Fibroblast of villous mesenchyme (primary cell): ENCODE measurements around the gene LPCAT1. TPM values are rescaled to one million over a fixed set of nuclear protein-coding genes. Genes with fewer than 3 reads are reported as not detected.

Experiments used
- DNase-seq: peaks from one replicate; pipeline ENCODE4 v3.0.0-alpha.2; 2010; ENCODE audit warnings: low read depth
- H3K4me3 ChIP-seq: 2 replicates; pipeline ENCODE4 v1.5.1; 2011; ENCODE audit warnings: low read depth, mild to moderate bottlenecking, low read length
- CTCF ChIP-seq: IDR thresholded peaks from 2 replicates; pipeline ENCODE4 v1.5.1; 2012; ENCODE audit warnings: low read depth, mild to moderate bottlenecking, low read length; ENCODE audit not compliant: insufficient read depth
- total RNA-seq: library from RNA; depleted of rRNA; stranded (reverse); fragments of >200 nt; gene quantifications from 2 replicates; pipeline ENCODE4 v1.2.3, GENCODE V29; 2012

LPCAT1 gene
- total RNA-seq, 1 donor, result 57.4 TPM

- H3K4me3 ChIP-seq, result no peak overlapping the region
- TF ChIP-seq CTCF, result no peak
- DNase-seq, result no peak
Observed at GRCh38 chr5:1513326-1514026, 10.3 kb downstream of the LPCAT1 start.

- no peak overlapping the region for H3K4me3 ChIP-seq
- no peak for DNase-seq
- no peak for TF ChIP-seq CTCF
Observed at GRCh38 chr5:1512541-1513291, 11.0 kb downstream of the LPCAT1 start.

- peak; percentile 30 for TF ChIP-seq CTCF
- peak; percentile 41 for DNase-seq
- no peak overlapping the region for H3K4me3 ChIP-seq
Observed at GRCh38 chr5:1511651-1512540, 11.9 kb downstream of the LPCAT1 start.

- TF ChIP-seq CTCF, result no peak
- H3K4me3 ChIP-seq, result no peak overlapping the region
- DNase-seq, result no peak
Observed at GRCh38 chr5:1511048-1511447, 12.7 kb downstream of the LPCAT1 start.

GRCh38 chr5:1510631-1511030, 13.1 kb downstream of the LPCAT1 start:
- H3K4me3 ChIP-seq, result no peak overlapping the region
- no peak for DNase-seq
- no peak for TF ChIP-seq CTCF

- no peak overlapping the region for H3K4me3 ChIP-seq
- DNase-seq, result no peak
Observed at GRCh38 chr5:1510151-1510561, 13.6 kb downstream of the LPCAT1 start.

More at GRCh38 chr5:1510151-1510561, 13.6 kb downstream of the LPCAT1 start:
- TF ChIP-seq CTCF, result no peak
